ENCODE measurements around the gene MBOAT7. TPM values are rescaled to one million over a fixed set of nuclear protein-coding genes. Genes with fewer than 3 reads are reported as not detected.

Gene MBOAT7
- total and polyA plus RNA-seq, 2 of the 4 experiments (the other 2 are of a cell fraction) = 11.3 to 121 TPM

DNA sequence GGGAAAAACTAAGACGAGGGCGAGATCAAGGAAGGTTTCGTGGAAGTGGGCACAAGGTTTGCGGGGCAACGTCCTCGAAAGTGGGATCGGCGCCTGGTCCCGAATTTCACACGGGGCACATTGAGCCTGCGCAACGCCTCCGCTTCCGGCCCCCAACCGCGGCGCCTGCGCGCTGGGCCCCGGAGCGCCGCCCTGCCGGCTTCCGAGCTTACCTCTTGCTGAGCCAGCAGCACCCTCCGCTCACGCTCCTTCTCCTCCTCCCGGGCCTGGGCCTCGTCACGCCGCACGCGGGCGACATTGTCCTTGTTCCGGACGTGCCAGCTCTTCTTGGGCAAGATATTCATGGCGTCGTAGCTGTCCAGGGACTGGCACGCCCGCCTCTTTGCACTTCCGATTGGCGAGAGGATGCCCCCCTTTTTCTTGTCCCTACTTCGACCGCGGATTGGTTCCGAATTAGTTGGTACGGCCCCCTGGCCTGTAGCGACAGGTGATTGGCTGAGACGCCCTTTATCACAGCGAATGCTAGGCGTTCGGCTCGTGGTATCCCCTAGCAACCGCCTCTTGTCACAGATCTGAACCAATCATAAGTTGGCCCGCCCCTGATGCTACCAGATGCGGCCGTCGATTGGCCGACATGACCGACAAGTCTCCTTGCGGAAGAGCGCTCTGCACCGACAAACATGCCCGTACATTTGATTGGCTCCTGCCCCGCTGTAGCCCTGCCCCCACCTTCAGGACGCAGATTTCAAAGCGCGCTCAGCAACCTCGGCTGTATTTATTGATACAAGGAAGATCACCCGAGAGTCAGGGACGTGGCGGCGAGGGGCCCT, 29.8 kb downstream of the MBOAT7 start, which contains the start of gene LENG1 (continued):
- 0 out of 2 replicates have a peak, but pooled peaks have one; percentile 59 for TF ChIP-seq CHD1 (IDR thresholded peaks at IDR 0.05; ENCODE audit: low read depth, low read length)
- TF ChIP-seq, protein P1, sequence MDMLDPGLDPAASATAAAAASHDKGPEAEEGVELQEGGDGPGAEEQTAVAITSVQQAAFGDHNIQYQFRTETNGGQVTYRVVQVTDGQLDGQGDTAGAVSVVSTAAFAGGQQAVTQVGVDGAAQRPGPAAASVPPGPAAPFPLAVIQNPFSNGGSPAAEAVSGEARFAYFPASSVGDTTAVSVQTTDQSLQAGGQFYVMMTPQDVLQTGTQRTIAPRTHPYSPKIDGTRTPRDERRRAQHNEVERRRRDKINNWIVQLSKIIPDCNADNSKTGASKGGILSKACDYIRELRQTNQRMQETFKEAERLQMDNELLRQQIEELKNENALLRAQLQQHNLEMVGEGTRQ (IDR thresholded peaks at IDR 0.05; ENCODE audit: low read depth, low read length) = no peak

Data from IMR-90 (cell line).